T follicular helper cell (primary cell): Measurements from ENCODE around the gene SMIM3.
"Not testable (repeated sequence)": the region's sequence is repeated elsewhere in the genome, so short reads cannot be mapped to it uniquely, and the experiment has no call there.

Experiments used
- DNase-seq: peaks from one replicate; pipeline ENCODE4 v3.0.0-alpha.2; 2020; ENCODE audit warnings: low read depth
- total RNA-seq, 2 experiments: gene quantifications; one replicate each; lab custom pipeline; 2026; lab: John Stamatoyannopoulos, UW

Gene SMIM3
- total RNA-seq = 11.4 to 20.7 reads per million in 2 experiments

GRCh38 chr5:150778517-150779396 lies at the start of gene SMIM3:
SMIM3 (plus strand) TSS chr5:150778757; CDS start chr5:150795441, 16,684 bp downstream.
- DNase-seq = peak; percentile 44

- no peak for DNase-seq
These were observed 48.7 kb upstream of the SMIM3 start for GRCh38 chr5:150729859-150730258.

- DNase-seq = no peak
These were observed 46.8 kb upstream of the SMIM3 start for GRCh38 chr5:150731669-150732242.

- no peak for DNase-seq
These were observed 43.8 kb upstream of the SMIM3 start for GRCh38 chr5:150734579-150735384.

GRCh38 chr5:150738862-150739261 lies 39.7 kb upstream of the SMIM3 start:
- no peak for DNase-seq

GRCh38 chr5:150740992-150741391 lies 37.6 kb upstream of the SMIM3 start:
- DNase-seq = no peak

- DNase-seq = not testable (repeated sequence)
These were observed 36.0 kb upstream of the SMIM3 start for GRCh38 chr5:150742455-150743141.

- not testable (repeated sequence) for DNase-seq
These were observed 35.4 kb upstream of the SMIM3 start for GRCh38 chr5:150743142-150743488.

- no peak for DNase-seq
These were observed 28.1 kb upstream of the SMIM3 start for GRCh38 chr5:150750469-150750868.

- DNase-seq = no peak
These were observed 27.3 kb upstream of the SMIM3 start for GRCh38 chr5:150751096-150751891.

GRCh38 chr5:150753463-150753862 lies 25.1 kb upstream of the SMIM3 start:
- no peak for DNase-seq

- no peak for DNase-seq
These were observed 24.7 kb upstream of the SMIM3 start for GRCh38 chr5:150753863-150754262.

GRCh38 chr5:150757087-150757649 lies 21.4 kb upstream of the SMIM3 start:
- no peak for DNase-seq

GRCh38 chr5:150758203-150758530 lies 20.4 kb upstream of the SMIM3 start:
- DNase-seq = no peak

GRCh38 chr5:150758531-150759333 lies 19.8 kb upstream of the SMIM3 start, which contains the start of gene DCTN4:
DCTN4 (minus strand) TSS chr5:150759017; CDS start chr5:150758993, 24 bp downstream.
- peak; percentile 92 for DNase-seq

- DNase-seq = no peak
These were observed 19.3 kb upstream of the SMIM3 start for GRCh38 chr5:150759334-150759583.

- DNase-seq = no peak
These were observed 16.3 kb upstream of the SMIM3 start for GRCh38 chr5:150762211-150762610.

GRCh38 chr5:150763023-150763769 lies 15.4 kb upstream of the SMIM3 start:
- DNase-seq = no peak

GRCh38 chr5:150764530-150764929 lies 14.0 kb upstream of the SMIM3 start:
- DNase-seq = no peak
